ENCODE data around the gene ERCC1.

ERCC1 gene

GRCh38 chr19:45368737-45369340 is 54.9 kb downstream of the ERCC1 start:
- TF ChIP-seq, protein P1, sequence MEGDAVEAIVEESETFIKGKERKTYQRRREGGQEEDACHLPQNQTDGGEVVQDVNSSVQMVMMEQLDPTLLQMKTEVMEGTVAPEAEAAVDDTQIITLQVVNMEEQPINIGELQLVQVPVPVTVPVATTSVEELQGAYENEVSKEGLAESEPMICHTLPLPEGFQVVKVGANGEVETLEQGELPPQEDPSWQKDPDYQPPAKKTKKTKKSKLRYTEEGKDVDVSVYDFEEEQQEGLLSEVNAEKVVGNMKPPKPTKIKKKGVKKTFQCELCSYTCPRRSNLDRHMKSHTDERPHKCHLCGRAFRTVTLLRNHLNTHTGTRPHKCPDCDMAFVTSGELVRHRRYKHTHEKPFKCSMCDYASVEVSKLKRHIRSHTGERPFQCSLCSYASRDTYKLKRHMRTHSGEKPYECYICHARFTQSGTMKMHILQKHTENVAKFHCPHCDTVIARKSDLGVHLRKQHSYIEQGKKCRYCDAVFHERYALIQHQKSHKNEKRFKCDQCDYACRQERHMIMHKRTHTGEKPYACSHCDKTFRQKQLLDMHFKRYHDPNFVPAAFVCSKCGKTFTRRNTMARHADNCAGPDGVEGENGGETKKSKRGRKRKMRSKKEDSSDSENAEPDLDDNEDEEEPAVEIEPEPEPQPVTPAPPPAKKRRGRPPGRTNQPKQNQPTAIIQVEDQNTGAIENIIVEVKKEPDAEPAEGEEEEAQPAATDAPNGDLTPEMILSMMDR (IDR thresholded peaks at IDR 0.05; ENCODE audit: insufficient read depth, low read length, poor library complexity, severe bottlenecking) = no peak
- Histone ChIP-seq H3K4me3 (replicated peaks; ENCODE audit: low read depth, low read length) (no peak overlapping the region), H3K36me3 (ENCODE audit: control insufficient read depth, insufficient read depth, low read length) (peaks cover 5% of the 10 kb centered on the region), H3K27me3 (replicated peaks; ENCODE audit: control insufficient read depth, insufficient read depth, low read length) (no peaks in the 10 kb centered on the region)
- no peak for DNase-seq (ENCODE audit: extremely low read depth, insufficient read length)

GRCh38 chr19:45368127-45368526 is 55.6 kb downstream of the ERCC1 start:
- DNase-seq (ENCODE audit: extremely low read depth, insufficient read length) = no peak
- Histone ChIP-seq H3K36me3 (ENCODE audit: control insufficient read depth, insufficient read depth, low read length) (peaks cover 5% of the 10 kb centered on the region), H3K4me3 (replicated peaks; ENCODE audit: low read depth, low read length) (no peak overlapping the region), H3K27me3 (replicated peaks; ENCODE audit: control insufficient read depth, insufficient read depth, low read length) (no peaks in the 10 kb centered on the region)
- TF ChIP-seq, protein P1 (IDR thresholded peaks at IDR 0.05; ENCODE audit: insufficient read depth, low read length, poor library complexity, severe bottlenecking) = no peak

GRCh38 chr19:45364696-45365095 is 59.0 kb downstream of the ERCC1 start:
- Histone ChIP-seq H3K36me3 (ENCODE audit: control insufficient read depth, insufficient read depth, low read length) (peaks cover 18% of the 10 kb centered on the region), H3K27me3 (replicated peaks; ENCODE audit: control insufficient read depth, insufficient read depth, low read length) (no peaks in the 10 kb centered on the region), H3K4me3 (replicated peaks; ENCODE audit: low read depth, low read length) (no peak overlapping the region)
- no peak for DNase-seq (ENCODE audit: extremely low read depth, insufficient read length)
- TF ChIP-seq, protein P1 (IDR thresholded peaks at IDR 0.05; ENCODE audit: insufficient read depth, low read length, poor library complexity, severe bottlenecking) = no peak

DNA sequence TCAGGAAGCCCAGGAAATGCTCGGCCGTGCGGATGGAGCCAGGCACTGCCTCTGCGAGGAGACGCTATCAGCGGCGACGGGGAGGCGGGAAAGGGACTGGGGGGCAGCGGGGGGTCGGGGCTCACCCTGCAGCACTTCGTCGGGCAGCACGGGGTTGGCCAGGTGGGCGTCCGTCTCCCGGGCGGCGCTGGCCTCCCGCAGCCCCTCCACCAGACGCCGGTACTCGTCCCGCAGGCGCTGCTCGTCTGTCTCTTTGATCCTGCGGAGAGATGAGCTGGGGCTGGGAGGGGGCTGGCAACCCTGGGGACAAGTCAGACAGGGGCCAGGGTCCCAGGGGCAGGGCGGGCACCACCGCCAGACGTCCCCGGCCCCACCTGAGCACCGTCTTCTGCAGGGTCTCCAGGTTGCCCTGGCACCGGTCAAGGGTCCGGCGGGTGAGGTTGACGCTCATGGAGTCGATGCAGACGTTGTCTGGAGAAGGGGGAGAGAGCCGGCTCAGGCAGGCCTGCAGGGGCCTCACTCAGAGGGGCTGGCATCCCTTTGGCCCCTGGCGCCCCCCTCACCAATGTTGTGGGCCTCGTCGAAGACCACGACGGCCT is 59.8 kb downstream of the ERCC1 start:
- peaks cover 18% of the 10 kb centered on the region for H3K36me3 ChIP-seq (ENCODE audit: control insufficient read depth, insufficient read depth, low read length)
- TF ChIP-seq, protein P1 (IDR thresholded peaks at IDR 0.05; ENCODE audit: insufficient read depth, low read length, poor library complexity, severe bottlenecking) = no peak
- no peaks in the 10 kb centered on the region for H3K27me3 ChIP-seq (replicated peaks; ENCODE audit: control insufficient read depth, insufficient read depth, low read length)
- H3K4me3 ChIP-seq (replicated peaks; ENCODE audit: low read depth, low read length) = no peak overlapping the region
- DNase-seq (ENCODE audit: extremely low read depth, insufficient read length) = no peak

GRCh38 chr19:45362291-45362690 is 61.4 kb downstream of the ERCC1 start:
- Histone ChIP-seq H3K36me3 (ENCODE audit: control insufficient read depth, insufficient read depth, low read length) (peaks cover 21% of the 10 kb centered on the region), H3K4me3 (replicated peaks; ENCODE audit: low read depth, low read length) (no peak overlapping the region), H3K27me3 (replicated peaks; ENCODE audit: control insufficient read depth, insufficient read depth, low read length) (no peaks in the 10 kb centered on the region)
- DNase-seq (ENCODE audit: extremely low read depth, insufficient read length) = no peak
- TF ChIP-seq, protein P1 (IDR thresholded peaks at IDR 0.05; ENCODE audit: insufficient read depth, low read length, poor library complexity, severe bottlenecking) = no peak

Data from GM06990 (cell line).